GF-D8 (cell line): ENCODE measurements around the gene ZSWIM9.

Source experiments
- DNase-seq: peaks from one replicate; lab custom pipeline; 2025; lab: John Stamatoyannopoulos, UW

ZSWIM9 gene

DNA sequence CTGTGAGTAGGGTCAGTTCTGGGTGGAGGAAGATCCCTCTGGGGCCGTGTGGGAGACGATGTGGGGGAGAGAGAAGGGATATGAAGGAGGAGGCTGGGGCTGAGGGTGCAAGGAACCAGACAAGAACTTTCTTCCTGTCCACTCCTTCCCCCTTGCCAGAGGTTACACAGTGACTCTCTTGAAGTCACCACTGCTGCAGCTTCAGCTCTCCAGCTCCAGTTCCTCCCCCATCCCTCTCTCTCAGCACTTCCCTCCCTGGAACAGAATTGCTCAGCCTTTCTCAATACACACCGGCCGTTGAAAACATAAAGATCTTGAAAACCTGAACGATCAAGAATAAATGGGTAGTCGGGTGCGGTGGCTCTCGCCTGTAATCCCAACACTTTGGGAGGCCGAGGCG is 5.1 kb downstream of the ZSWIM9 start:
- no peak for DNase-seq

DNA sequence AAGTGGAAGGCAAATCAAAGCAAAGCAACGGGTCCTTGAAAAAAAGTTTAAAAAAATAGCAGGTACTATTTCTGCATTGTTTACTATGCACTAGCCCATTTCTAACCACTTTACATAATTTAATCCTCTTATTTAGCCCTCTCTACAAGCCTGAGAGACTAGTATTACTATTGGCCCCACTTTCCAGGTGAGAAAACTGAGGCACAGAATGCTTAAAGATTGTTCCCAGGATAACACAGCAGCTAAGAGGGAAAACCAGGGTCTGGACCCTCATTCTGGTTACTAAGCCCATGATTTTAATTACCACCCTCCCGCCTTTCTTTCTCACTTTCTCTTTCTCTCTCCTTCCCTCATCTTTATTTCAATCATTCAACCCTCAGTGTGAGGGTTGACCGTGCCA is 5.7 kb downstream of the ZSWIM9 start:
- no peak for DNase-seq

DNA sequence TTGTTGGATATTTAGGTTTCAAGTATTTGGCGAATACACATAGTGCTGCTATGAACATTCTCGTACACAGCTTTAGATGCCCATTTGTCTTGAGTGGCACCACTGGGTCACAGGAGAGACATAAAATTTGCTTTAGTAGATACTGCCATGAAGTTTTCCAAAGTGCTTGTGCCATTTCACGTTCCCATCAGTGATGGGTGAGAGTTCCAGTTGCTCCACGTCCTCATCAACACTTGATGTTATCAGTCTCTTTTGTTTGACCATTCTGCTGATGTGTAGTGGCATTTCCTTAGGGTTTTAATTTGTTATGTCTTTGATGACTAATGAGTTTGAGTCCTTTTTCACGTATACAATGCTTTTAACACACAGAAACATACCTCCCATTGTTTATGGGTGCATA is 11.0 kb downstream of the ZSWIM9 start:
- no peak for DNase-seq

DNA sequence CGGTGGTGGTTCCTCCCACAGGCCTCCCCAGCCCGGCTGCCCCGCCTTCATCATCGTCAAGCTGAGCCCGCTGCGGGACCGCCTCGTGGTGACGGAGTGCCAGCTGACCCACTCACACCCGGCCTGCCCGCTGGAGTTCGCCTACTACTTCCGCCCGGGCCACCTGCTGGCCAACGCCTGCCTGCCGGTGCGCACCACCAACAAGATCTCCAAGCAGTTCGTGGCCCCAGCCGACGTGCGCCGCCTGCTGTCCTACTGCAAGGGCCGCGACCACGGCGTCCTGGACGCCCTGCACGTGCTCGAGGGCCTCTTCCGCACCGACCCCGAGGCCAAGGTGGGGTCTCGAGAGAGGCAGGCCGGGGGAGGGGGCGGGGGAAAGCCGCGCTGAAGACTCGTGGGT is 12.0 kb downstream of the ZSWIM9 start:
- no peak for DNase-seq

- no peak for DNase-seq
These were observed 12.9 kb downstream of the ZSWIM9 start for GRCh38 chr19:48183356-48183755.

DNA sequence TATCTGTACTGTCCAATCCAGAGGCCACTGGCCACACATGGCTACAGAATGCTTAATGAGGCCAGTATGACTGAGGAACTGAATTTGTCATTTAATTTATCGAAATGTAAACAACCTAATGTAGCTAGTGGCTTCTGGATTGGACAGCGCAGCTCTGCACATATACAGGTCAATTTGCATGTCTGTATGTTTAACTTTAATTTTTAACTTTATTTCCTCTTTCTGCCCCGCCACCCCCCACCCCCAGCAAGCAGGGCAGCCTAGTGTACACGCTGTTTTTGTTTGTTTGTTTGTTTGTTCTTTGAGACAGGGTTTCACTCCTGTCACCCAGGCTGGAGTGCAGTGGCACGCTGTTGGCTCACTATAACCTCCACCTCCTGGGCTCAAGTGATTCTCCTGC is 15.5 kb downstream of the ZSWIM9 start:
- no peak for DNase-seq

DNA sequence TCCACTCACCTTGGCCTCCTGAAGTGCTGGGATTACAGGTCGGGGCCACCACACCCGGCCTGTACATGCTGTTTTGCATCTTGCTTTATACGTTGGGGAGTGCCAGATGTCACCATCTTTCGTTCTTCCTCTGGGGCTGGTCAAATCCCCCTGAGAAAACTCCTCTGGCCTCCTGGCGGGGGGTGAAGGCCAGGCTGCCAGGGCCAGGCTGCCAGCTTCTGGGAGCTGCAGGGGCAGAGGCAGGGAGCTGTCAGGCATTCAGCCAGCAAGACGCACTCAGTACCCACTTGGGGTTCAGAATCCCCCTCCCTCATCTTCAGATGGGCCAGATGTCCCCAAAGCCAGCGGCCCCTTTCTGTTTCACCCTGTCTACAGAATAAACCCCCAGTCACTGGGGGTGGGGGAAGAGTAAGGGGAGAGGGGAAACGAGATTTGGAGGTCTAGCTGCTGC is 16.1 kb downstream of the ZSWIM9 start:
- no peak for DNase-seq

- DNase-seq: no peak
These were observed 19.9 kb downstream of the ZSWIM9 start for GRCh38 chr19:48190288-48190884.

GRCh38 chr19:48190885-48191284 is 20.4 kb downstream of the ZSWIM9 start:
- DNase-seq: no peak

GRCh38 chr19:48192750-48193149 is 22.3 kb downstream of the ZSWIM9 start:
- DNase-seq: no peak

DNA sequence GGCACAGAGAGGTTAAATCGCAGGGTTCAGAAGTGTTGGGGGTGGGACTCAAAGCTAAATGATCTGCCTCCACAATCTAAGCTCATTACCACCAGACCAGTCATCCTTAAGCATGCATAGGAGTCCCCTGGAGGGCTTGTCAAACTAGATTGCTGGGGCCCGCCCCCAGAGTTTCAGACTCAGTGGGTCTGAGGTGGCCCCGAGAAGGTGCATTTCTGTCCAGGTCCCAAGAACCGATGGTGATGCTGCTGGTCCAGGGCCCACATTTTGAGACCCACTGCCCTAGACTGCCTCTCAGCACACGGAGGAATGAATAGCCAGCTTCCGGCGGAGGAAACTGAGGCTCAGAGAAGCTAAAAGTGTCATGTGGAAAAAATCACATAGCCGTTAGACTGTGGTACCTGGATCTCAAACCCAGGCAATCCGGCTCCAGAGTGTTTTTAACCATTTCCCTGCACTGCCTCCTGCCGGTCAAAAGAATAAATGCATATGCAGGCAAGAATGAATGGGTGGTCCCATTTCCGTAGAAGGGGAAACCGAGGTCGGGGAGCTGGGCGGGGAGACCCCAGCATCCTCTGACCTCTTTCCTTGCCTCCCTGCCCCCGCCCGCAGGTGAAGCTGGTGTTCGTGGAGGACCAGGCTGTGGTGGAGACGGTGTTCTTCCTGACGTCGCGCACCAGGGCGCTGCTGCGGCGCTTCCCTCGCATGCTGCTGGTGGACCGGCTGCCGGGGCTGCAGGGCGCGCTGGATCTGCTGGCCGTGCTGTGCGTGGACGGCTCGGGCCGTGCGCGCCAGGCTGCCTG is 23.8 kb downstream of the ZSWIM9 start:
- DNase-seq: no peak

GRCh38 chr19:48194844-48195830 is 24.7 kb downstream of the ZSWIM9 start:
- no peak for DNase-seq

GRCh38 chr19:48196321-48196763 is 25.9 kb downstream of the ZSWIM9 start:
- DNase-seq: no peak

DNA sequence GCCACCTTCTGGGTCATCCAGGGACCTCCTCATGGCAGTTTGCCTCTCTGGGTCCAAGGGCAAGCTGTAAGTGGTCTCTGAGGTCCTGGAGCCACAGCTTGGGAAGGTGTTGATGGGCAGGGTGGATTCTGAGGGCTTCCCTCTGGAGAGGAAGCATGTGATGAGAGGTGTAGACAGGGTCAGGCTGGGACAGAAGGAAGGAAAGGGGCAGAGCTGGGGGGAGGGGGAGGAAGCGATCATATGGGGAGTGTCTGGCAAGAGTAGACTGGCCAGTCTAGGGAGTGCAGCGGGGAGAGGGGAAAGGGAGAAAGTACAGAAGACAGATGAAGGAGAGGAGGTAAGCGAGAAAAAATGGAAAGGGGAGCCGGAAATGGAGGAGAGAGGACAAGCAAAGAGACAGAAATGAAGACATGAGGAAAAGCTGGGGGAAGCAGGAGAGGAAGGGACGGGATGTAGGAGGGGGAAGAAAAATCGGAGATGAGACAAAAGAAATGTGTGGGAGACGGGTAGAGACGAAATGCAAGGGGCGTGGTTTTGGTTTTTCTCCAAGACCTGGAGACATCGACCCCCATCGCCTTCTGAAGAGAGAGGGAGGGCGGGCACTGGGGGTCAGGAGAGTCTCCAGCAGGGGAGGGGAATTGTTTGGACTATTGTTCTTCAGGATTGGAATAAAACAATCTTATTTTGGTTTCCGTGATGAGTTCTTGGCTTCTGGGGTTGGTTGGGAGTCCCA is 26.6 kb downstream of the ZSWIM9 start:
- no peak for DNase-seq

- DNase-seq: no peak
These were observed 32.8 kb downstream of the ZSWIM9 start for GRCh38 chr19:48203222-48203793.

- DNase-seq: peak; percentile 88
These were observed 33.5 kb downstream of the ZSWIM9 start for GRCh38 chr19:48203794-48204628.

DNA sequence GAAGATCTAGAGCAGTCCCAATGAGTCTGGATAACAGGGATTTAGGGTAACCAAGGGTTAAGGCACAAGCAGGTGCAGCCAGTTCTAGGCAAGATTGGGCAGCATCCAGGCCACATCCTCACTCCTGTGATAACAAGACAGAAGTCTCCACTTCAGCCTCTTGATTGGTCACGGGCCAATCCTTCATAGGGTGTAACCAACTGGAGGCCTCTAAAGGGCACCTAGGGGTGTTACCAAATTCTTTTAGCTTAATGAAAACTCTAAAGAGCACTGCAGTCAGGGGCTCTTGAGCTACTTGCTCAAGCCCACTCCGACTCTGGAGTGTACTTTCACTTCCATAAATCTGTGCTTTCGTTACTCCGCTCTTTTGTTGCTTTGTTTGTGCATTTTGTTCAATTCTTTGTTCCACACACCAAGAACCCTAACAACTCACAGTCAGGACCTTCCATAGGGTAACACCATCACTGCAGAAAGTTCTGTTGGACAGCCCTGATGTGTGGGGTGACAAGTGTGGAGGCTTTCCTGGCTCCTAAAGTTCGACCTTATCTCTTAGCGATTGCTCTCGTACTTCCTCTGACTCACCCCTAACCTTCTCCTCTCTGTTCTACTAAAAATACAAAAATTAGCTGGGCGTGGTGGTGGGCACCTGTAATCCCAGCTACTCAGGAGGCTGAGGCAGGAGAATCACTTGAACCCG is 36.1 kb downstream of the ZSWIM9 start:
- no peak for DNase-seq

- DNase-seq: no peak
These were observed 39.5 kb downstream of the ZSWIM9 start for GRCh38 chr19:48210005-48210404.

DNA sequence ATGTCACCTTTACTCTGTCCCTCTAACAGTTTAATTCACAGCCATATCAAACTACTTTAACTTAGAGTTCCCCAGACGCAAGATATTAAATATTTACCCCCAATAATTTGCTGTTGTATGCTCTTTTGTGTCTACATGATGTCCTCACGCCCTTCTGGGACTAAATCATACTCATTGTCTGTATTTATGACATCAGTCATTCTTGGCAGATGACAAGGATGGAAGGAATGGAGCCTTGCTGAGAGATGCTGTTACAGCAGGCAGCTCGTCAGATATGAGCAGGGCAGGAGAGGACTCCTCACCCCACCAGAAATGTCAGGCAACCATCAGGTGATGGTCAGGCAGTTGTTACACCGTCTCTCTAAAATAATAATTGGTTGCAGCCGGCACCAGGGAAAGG is 43.5 kb downstream of the ZSWIM9 start:
- no peak for DNase-seq

DNA sequence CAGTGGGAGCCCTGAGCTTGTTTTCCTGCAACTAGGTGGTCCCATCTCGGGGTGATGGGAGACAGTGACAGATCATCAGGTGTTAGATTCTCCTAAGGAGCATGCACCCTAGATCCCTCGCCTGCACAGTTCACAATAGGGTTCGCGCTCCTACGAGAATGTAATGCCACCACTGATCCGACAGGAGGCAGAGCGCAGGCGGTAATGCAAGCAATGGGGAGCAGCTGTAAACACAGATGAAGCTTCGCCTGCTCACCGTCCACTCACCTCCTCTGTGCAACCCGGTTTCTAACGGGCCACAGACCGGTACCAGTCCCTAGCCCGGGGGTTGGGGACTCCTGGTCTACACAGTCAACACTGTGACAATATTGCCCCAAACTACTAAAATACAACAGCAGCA is 46.5 kb downstream of the ZSWIM9 start:
- no peak for DNase-seq
